Measurements from ENCODE around the gene MOGAT3. TPM values are rescaled to one million over a fixed set of nuclear protein-coding genes. Genes with fewer than 3 reads are reported as not detected.
A peak's percentile ranks its signal among the peaks of the same experiment; 100 is the strongest.

The MOGAT3 gene
- total and polyA plus RNA-seq, 4 donors, result 5.4 TPM; not detected in 3

DNA sequence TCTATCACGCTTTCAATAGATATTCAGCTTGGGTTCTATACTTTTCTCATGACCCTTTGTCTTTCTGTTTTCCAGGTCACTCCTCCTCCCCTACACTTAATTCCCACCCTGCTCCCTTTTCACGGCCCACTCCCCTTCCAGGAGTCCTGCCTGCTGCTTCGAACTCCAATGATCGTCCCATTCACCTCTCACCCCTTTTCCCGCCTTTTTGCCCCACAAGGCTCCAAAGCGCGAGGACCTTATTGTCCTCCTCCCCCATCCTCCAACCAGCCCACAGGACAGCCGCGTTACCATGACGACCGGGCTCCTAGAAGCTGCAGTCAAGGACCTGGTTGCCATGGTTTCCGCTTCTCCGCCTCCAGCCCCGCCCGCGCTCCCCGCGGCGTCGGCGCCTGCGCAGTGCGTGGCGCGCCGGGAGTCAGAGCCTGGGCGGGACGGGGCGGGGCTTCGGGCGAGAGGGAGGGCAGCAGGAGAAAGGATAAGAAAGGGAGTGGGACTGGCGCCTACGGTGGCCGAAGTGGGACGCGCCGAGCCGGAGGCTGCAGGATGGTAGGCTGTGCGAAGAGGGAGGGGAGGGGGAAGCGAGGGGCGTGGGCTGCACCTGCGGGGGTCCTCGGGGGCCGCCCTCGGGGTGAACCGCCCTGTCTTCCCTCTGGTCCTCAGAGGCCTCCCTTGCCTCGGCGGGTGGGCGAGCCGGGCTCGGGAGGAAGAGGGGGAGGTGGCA lies 46.7 kb downstream of the MOGAT3 start, which contains the start of gene AP1S1:
Gene AP1S1, plus strand, starts transcription at position 508 of the 724 bp plus-strand sequence. Its CDS starts 39 bp downstream, at position 547.
- Histone ChIP-seq H3K27ac (ENCODE audit: low read depth in 1 of 2, low read length in 2 of 2) (no peak within 1 kb of the TSS), H3K4me3 (ENCODE audit: low read length in 2 of 2) (peak within 1 kb of the TSS; percentile 59 to 64), H3K9me3 (ENCODE audit: control insufficient read depth, low read length) (no peaks in the 10 kb centered on the region), H3K4me1 (ENCODE audit: control insufficient read depth in 1 of 2, insufficient read depth in 2 of 2, low read length in 2 of 2) (no peaks in the 10 kb centered on the region), H3K27me3 (ENCODE audit: control insufficient read depth in 1 of 2, insufficient read depth in 2 of 2, low read length in 1 of 2) (no peaks in the 10 kb centered on the region), H3K36me3 (ENCODE audit: control insufficient read depth in 1 of 2, insufficient read depth in 2 of 2, low read length in 1 of 2) (peaks cover 2% of the 10 kb centered on the region in 2 donors)
- DNase-seq (peak; percentile 96 to 98), ATAC-seq (ENCODE audit: low FRiP score) (peak; percentile 95)
- intact Hi-C loops (cut with DNase I), result no loop called here
- WGBS, 2 donors, result 3 to 4% methylated on average over 37 to 51 of the region's 51 CpGs

DNA sequence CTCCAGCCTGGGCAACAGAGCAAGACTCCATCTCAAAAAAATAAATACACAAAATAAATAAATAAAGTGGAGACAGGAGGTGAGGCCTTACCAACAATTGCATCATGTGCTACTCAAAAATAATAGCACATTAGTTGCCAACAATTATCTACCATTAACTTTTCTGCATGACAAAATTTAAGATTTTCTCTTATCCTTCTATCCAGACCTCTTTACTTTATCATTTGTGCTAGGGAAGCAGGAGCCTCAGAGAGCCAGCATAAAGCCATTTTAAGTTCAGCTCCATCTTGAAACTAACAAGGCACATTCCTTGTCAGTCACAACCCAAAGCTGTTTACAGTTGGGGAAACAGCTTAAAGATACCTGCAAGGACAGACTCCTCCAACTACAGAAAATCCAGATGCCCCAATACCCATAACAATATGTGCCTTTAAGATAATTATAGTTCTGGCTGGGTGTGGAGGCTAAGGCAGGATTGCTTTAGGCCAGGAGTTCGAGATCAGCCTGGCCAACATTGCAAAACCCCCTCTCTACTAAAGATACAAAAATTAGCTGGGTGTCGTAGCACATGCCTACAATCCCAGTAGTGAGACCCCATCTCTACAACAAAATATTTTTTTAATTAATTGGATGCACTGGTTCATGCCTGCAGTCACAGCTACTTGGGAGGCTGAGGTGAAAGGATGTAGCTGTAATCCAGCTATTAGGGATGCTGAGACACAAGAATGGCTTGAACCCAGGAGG lies 48.8 kb downstream of the MOGAT3 start:
- 82% methylated on average over 2 of the region's 2 CpGs for WGBS, 2 donors
- no peaks in the 10 kb centered on the region for H3K36me3 ChIP-seq (ENCODE audit: control insufficient read depth in 1 of 2, insufficient read depth in 2 of 2, low read length in 1 of 2)
- H3K4me1 ChIP-seq (ENCODE audit: control insufficient read depth in 1 of 2, insufficient read depth in 2 of 2, low read length in 2 of 2), result no peaks in the 10 kb centered on the region
- H3K9me3 ChIP-seq (ENCODE audit: control insufficient read depth, low read length), result no peaks in the 10 kb centered on the region
- DNase-seq (no peak), ATAC-seq (ENCODE audit: low FRiP score) (no peak)
- intact Hi-C loops (cut with DNase I), result no loop called here
- no peak overlapping the region for H3K27ac ChIP-seq (ENCODE audit: low read depth in 1 of 2, low read length in 2 of 2)
- H3K27me3 ChIP-seq (ENCODE audit: control insufficient read depth in 1 of 2, insufficient read depth in 2 of 2, low read length in 1 of 2), result no peaks in the 10 kb centered on the region
- H3K4me3 ChIP-seq (ENCODE audit: low read length in 2 of 2), result no peak overlapping the region

Small RNA genes within 50 kb of the gene (microRNA-seq; reads per million reads assigned to microRNA genes)
- 0 reads per million in 2 donors for gene MIR4653

Other genes starting within 250 kb of the MOGAT3 start
- gene MUC12, start 231.5 kb downstream of the MOGAT3 start, total RNA-seq, result under 1 TPM; 0.24 to 0.88 TPM
- gene MUC12, start 231.5 kb downstream of the MOGAT3 start, polyA plus RNA-seq, result 10 to 100 TPM in 1 of 2 donors, 1 to 10 TPM in 1; 2.6 to 13.1 TPM
- not detected for gene MUC17, start 181.0 kb downstream of the MOGAT3 start, total RNA-seq
- 1 to 10 TPM in 1 of 2 donors, not detected in 1; 1.6 TPM for gene MUC17, start 181.0 kb downstream of the MOGAT3 start, polyA plus RNA-seq
- gene TRIM56, start 115.6 kb downstream of the MOGAT3 start, total RNA-seq, result 10 to 100 TPM; 56.6 to 58.3 TPM
- 10 to 100 TPM in 1 of 2 donors, 1 to 10 TPM in 1; 9.4 to 16.9 TPM for gene TRIM56, start 115.6 kb downstream of the MOGAT3 start, polyA plus RNA-seq
- gene SERPINE1, start 73.9 kb downstream of the MOGAT3 start, total RNA-seq, result 100 to 1,000 TPM in 1 of 2 donors, 10 to 100 TPM in 1; 57.1 to 693 TPM
- gene SERPINE1, start 73.9 kb downstream of the MOGAT3 start, polyA plus RNA-seq, result 100 to 1,000 TPM in 1 of 2 donors, 10 to 100 TPM in 1; 71.5 to 137 TPM
- 10 to 100 TPM; 21.3 to 26.9 TPM for gene AP1S1, start 46.6 kb downstream of the MOGAT3 start, total RNA-seq
- gene AP1S1, start 46.6 kb downstream of the MOGAT3 start, polyA plus RNA-seq, result 10 to 100 TPM; 16.8 to 51.2 TPM
- gene VGF, start 35.5 kb downstream of the MOGAT3 start, total RNA-seq, result not detected
- not detected for gene VGF, start 35.5 kb downstream of the MOGAT3 start, polyA plus RNA-seq
- gene NAT16, start 20.7 kb downstream of the MOGAT3 start, total RNA-seq, result not detected
- gene NAT16, start 20.7 kb downstream of the MOGAT3 start, polyA plus RNA-seq, result not detected
- gene PLOD3, start 16.5 kb upstream of the MOGAT3 start, total RNA-seq, result 10 to 100 TPM; 51.8 to 70.6 TPM
- gene PLOD3, start 16.5 kb upstream of the MOGAT3 start, polyA plus RNA-seq, result 10 to 100 TPM; 27.2 to 48.5 TPM
- 10 to 100 TPM; 48.7 to 54.4 TPM for gene ZNHIT1, start 17.1 kb upstream of the MOGAT3 start, total RNA-seq
- gene ZNHIT1, start 17.1 kb upstream of the MOGAT3 start, polyA plus RNA-seq, result 100 to 1,000 TPM in 1 of 2 donors, 10 to 100 TPM in 1; 95.8 to 114 TPM
- 10 to 100 TPM in 1 of 2 donors, 1 to 10 TPM in 1; 7.5 to 14.8 TPM for gene CLDN15, start 36.8 kb upstream of the MOGAT3 start, total RNA-seq
- 10 to 100 TPM in 1 of 2 donors, 1 to 10 TPM in 1; 6.5 to 19.7 TPM for gene CLDN15, start 36.8 kb upstream of the MOGAT3 start, polyA plus RNA-seq
- 100 to 1,000 TPM; 146 to 155 TPM for gene FIS1, start 44.0 kb upstream of the MOGAT3 start, total RNA-seq
- gene FIS1, start 44.0 kb upstream of the MOGAT3 start, polyA plus RNA-seq, result 100 to 1,000 TPM; 294 to 333 TPM
- gene IFT22, start 120.8 kb upstream of the MOGAT3 start, total RNA-seq, result 10 to 100 TPM; 10.9 to 16.5 TPM
- gene IFT22, start 120.8 kb upstream of the MOGAT3 start, polyA plus RNA-seq, result 10 to 100 TPM; 28.2 to 30.6 TPM
- gene COL26A1, start 161.8 kb upstream of the MOGAT3 start, total RNA-seq, result not detected
- gene COL26A1, start 161.8 kb upstream of the MOGAT3 start, polyA plus RNA-seq, result not detected